ENCODE results near the gene ERP27. TPM values are rescaled to one million over a fixed set of nuclear protein-coding genes. Genes with fewer than 3 reads are reported as not detected.

ERP27 gene
- total RNA-seq, 1 donor from 2014 or later, result not detected

DNA sequence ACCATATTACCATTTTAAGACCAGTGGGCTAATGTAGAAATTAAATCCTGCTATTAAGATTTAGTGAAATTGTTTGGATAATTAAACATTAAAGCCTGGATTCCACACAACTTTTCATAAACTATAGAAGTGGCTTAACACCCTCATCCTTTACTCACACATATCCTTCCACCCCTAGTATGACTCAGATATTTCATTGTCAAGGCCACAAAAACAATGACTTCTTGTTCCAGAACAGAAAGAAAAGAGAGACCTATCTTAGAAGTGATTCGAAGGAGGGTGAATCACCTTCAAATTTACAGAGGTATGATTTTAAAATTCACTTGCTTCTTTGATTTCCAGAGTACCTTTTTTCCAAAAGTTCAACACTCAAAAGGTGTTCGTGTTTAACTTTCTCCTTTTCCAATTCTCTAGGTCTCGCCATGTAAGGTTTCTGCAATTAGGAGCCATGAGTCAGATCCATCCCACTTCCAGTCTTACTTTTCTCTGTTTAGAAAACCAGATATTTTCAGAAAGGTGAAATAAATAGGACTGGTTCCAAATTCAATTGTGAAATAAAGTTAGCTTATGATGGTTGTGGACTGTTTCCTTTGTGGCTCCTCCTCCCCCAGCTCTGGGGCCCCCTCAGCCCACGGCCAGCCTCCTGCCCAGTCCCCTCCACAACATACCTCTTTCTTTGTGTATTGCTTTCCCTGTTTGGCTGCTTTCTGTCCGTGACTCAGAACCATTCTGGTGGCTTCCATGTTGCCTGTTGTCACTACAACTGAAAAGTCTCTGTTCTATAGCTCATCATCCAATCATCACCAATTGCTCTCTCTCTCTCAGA, 28.0 kb downstream of the ERP27 start:
- no peak overlapping the region for H3K27ac ChIP-seq
- DNase-seq (ENCODE audit: low spot score in 2 of 2), result no peak
- H3K4me3 ChIP-seq, result no peak overlapping the region
- no peaks in the 10 kb centered on the region for H3K27me3 ChIP-seq
- H3K9me3 ChIP-seq, result no peaks in the 10 kb centered on the region
- TF ChIP-seq CTCF (IDR thresholded peaks at IDR 0.05), result no peak
- no peaks in the 10 kb centered on the region for H3K36me3 ChIP-seq
- peaks cover 0 to 14% of the 10 kb centered on the region in 2 donors for H3K4me1 ChIP-seq
- intact Hi-C loops (cut with DNase I), result no loop called here

DNA sequence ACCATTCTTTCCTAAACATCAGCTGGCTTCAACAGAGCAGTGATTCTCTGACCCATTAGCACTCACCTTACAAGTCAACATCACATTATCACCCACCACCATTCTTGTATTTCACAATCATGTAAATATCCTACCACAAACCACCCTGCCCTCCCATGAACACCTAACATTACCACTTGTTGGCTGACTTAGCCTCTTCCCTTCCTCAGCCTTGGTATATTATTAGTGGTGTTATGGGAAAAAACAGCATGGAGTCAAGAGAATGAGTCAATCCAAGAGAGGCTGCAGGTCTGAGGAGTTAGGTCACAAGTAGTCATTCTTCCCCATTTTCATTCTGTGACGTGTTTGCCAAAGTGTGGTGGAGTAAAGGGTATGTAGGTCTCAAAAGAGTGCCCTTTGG, 30.4 kb downstream of the ERP27 start:
- intact Hi-C loops (cut with DNase I), result no loop called here
- Histone ChIP-seq H3K4me1 (peaks cover 0 to 15% of the 10 kb centered on the region in 2 donors), H3K36me3 (no peaks in the 10 kb centered on the region), H3K27me3 (no peaks in the 10 kb centered on the region), H3K9me3 (no peaks in the 10 kb centered on the region), H3K27ac (no peak overlapping the region), H3K4me3 (no peak overlapping the region)
- no peak for TF ChIP-seq CTCF (IDR thresholded peaks at IDR 0.05)
- no peak for DNase-seq (ENCODE audit: low spot score in 2 of 2)

- no peak overlapping the region for H3K4me3 ChIP-seq
- no peak for TF ChIP-seq CTCF (IDR thresholded peaks at IDR 0.05)
- H3K27me3 ChIP-seq, result no peaks in the 10 kb centered on the region
- H3K36me3 ChIP-seq, result no peaks in the 10 kb centered on the region
- no peaks in the 10 kb centered on the region for H3K9me3 ChIP-seq
- DNase-seq (ENCODE audit: low spot score in 2 of 2), result no peak
- H3K4me1 ChIP-seq, result peaks cover 0 to 15% of the 10 kb centered on the region in 2 donors
- intact Hi-C loops (cut with DNase I), result no loop called here
- peak overlapping the region; percentile 73 to 75 for H3K27ac ChIP-seq
These were observed 32.2 kb downstream of the ERP27 start for GRCh38 chr12:14906114-14906513.

DNA sequence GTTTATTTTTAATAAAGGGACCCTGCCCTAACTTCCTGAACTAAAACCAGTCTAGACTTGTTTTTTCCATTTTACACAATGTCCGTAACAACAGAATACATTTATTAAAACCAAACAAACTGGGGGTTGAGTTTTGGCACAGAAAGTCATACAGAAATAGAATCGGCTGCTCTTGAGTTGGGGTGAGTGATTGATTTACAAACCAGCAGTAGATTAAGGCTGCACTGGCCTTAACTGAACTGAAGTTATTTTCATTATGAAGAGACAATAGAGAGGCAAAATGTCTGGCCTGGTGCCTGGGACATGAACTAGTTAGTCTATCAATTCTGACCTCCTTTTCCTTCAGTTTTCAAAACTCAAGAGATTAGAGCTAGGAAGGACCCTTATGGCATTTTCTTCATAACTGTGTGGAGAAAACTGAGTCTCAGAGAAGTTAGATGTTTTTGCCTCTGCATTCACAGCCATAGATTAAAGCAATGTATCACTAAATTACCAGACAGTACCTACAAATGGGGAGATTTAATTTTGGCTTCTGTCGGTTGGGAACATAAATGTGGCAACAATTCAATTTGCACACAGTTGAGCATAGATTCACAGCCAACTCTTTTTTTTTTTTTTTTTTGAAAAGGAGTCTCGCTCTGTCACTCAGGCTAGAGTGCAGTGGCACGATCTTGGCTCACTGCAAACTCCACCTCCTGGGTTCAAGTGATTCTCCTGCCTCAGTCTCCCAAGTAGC, 32.9 kb downstream of the ERP27 start:
- H3K4me3 ChIP-seq, result peak overlapping the region in 1 of 2 donors; percentile 16
- no peak for TF ChIP-seq CTCF (IDR thresholded peaks at IDR 0.05)
- peak overlapping the region; percentile 73 to 75 for H3K27ac ChIP-seq
- intact Hi-C loops (cut with DNase I), result no loop called here
- no peaks in the 10 kb centered on the region for H3K27me3 ChIP-seq
- H3K36me3 ChIP-seq, result no peaks in the 10 kb centered on the region
- H3K4me1 ChIP-seq, result peaks cover 0 to 15% of the 10 kb centered on the region in 2 donors
- DNase-seq (ENCODE audit: low spot score in 2 of 2), result no peak
- no peaks in the 10 kb centered on the region for H3K9me3 ChIP-seq

DNA sequence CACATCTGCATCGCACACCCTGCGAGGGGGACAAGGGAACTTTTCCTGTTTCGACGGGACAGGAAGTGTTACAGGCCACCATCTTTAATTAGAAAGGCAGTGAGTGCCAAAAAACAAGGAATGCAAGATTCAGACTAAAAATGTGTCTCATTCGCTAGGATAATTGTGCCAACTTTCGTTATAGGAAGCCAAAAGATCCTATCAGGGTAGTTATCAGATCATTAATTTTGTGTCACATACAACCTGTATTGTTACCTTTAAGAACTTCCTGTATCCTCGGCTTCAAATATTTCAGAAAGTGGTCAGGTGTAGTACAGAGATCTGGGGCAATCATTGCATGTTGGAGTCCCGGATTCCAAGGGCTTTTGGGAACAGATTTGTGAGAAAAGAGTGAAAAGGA, 33.5 kb downstream of the ERP27 start:
- TF ChIP-seq CTCF (IDR thresholded peaks at IDR 0.05), result no peak
- no peaks in the 10 kb centered on the region for H3K36me3 ChIP-seq
- no peaks in the 10 kb centered on the region for H3K27me3 ChIP-seq
- no peaks in the 10 kb centered on the region for H3K9me3 ChIP-seq
- H3K27ac ChIP-seq, result peak overlapping the region; percentile 73 to 75
- intact Hi-C loops (cut with DNase I), result no loop called here
- peak overlapping the region in 1 of 2 donors; percentile 16 for H3K4me3 ChIP-seq
- DNase-seq (ENCODE audit: low spot score in 2 of 2), result no peak
- peaks cover 0 to 15% of the 10 kb centered on the region in 2 donors for H3K4me1 ChIP-seq

Data from ascending aorta (tissue), 2 donors.